Stimulated activated CD8-positive, alpha-beta memory T cell treated with anti-CD3 and anti-CD28 coated beads, Interleukin-15, amount 100 ng/mL, for 4 hours (primary cell): Measurements from ENCODE around the gene SIK2.
"Not testable (repeated sequence)": the region's sequence is repeated elsewhere in the genome, so short reads cannot be mapped to it uniquely, and the experiment has no call there.

Experiments used
- DNase-seq, 2 donors: peaks; one replicate each; pipeline ENCODE4 v3.0.0-alpha.2; 2020; ENCODE audit warnings: low read depth in 2 of 2

Gene SIK2

DNA sequence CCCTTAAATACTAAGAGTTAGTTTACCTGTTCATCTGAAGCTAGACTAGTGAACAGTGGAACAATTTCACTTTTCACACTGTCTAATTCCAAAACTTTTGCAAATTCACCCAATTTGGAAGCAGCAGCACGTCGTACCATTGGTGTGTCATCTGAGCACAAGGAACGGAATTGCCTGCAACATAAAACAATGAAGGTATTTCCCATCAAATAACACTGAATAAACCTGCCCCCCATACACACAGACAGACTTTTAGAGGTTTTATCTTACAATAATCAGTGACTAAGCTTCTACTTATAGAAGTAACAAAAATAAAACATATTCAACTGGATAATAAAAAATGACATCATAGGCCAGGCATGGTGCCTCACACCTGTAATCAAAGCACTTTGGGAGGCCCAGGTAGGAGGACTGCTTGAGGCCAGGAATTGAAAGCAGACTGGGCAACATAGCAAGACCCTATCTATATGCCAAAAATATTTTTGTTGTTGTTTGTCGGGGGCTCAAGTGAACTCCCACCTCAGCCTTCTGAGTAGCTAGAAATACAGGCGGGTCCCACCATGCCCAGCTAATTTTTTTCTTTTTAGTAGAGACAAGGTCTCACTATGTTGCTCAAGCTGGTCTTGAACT, 157.6 kb downstream of the SIK2 start:
- DNase-seq, result no peak

DNA sequence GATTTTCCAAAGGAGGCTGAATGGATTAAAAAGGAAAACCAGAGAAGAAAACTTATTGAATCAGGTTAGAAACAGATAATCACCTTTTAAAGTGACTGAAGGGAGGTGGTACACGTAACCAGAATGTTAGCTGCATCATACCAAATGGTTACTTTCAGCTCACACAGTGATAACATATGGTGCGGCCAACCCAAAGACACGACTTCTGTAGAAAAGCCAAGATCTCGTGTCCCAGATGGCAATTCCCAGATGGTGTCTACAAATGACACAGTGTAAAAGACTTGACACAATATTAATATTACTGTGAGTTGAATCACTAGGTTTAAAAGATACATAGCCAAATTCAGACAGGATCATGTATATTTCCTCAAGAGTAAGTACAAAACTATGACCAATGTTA, 158.8 kb downstream of the SIK2 start:
- no peak for DNase-seq

DNA sequence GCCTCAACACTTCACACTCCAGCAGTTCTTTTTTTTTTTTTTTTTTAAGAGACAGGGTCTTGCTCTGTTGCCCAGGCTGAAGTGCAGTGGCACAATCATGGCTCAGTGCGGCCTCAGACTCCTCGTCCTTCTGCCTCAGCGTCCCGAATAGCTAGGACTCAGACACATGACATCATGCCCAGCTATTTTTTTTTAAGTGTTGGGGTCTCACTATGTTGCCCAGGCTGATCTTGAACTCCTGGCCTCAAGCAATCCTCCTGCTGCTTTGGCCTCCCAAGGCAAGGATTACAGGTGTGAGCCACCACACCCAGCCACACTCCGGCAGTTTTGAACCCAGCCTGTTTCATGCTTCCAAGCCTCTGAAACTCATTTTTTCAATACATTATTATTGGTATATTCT, 160.3 kb downstream of the SIK2 start:
- DNase-seq, result no peak

DNA sequence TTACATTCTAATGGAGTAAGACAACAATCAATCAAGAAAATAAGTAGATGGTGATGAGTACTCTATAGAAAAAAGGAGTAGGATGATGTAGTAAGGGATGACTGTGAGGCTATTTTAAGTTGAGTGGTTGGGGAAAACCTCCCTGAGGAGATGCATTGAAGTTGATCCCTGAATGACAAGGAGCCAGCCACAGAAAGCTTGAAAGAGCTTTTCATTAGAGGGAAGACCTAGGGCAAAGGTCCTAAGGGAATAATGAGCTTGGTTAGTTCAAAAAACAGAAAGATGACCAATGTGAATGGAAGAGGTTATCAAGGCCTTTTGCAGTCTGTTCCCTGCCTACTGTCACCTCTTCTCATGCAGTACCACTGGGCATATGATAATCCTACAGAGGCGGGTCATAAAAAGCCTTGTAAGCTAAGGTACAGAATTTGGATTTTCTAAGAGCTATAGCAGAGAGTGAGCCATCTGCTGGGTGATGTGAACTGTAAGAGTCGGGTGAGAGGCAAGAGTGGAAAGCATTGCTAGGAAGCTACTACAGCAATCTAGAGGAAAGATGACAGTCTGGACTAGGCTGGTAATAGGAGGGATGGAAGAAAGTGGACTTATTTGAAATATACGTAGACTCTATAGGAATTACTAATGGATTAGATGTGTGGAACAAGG, 160.9 kb downstream of the SIK2 start:
- no peak for DNase-seq

DNA sequence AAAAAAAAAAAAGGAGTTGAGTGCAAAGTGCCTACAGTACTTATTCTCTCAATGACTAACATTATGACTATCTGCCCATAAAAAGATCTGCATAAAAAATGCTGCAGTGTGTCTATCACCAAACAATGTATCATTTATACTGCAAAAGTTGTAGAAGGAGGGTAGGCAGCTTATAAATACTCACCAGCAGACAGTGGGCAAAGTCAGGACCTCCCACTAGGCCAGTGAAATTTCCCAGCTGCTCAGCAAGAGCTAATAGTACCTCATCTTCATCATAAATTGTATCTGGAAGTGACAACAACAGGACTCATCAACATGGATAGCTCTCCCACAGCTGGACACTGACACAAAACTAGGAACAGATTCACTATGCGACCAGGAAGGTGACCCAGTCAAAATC, 162.4 kb downstream of the SIK2 start:
- no peak for DNase-seq

GRCh38 chr11:111765320-111765983, 163.2 kb downstream of the SIK2 start:
- no peak for DNase-seq

DNA sequence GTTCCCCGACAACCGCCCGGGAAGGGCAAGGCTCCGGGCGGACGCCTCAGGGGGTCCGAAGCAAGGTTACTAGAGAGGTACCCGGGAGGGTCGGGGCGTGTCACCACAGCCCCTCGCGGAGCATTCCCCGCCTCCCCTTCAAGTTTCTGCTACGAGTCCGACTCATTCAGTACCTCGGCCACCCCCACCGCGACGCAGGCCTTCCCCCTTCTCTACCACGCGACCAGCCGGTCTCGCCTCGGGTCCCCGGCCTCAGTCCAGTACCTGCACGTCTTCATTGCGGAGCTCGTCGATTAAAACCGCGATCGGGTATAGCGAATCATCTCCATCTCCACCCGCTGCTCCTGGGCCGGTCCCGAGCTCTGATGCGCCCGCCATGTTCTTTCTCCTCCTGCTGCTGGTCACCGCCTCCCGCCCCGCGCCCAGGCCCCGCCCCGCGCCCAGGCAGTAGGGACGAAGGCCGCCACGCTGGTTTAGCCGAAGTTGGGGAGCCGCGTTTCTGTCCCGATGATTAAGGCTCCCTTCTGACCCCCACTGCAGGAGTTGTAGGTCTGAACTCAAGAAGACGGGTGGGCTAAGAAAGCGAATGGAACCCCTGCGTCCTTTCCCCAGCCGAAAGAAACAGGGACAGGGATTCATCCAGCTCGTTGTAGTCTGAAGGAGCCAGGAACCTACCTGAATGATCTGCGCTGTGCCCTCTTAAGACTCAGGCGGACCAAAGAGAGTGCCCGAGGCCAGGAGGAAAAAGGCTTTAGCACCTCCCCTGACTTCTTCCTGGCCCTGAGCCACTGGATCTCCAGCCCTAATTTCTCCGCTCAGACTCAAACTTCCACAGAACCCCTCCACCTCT, 164.0 kb downstream of the SIK2 start, which contains the start of gene PPP2R1B:
Gene PPP2R1B, minus strand, starts transcription at position 406 of the 850 bp plus-strand sequence. Its CDS starts 28 bp downstream, at position 378.
- peak; percentile 27 to 47 for DNase-seq

- DNase-seq, result no peak
These were observed 164.5 kb downstream of the SIK2 start for GRCh38 chr11:111766834-111767142.

DNA sequence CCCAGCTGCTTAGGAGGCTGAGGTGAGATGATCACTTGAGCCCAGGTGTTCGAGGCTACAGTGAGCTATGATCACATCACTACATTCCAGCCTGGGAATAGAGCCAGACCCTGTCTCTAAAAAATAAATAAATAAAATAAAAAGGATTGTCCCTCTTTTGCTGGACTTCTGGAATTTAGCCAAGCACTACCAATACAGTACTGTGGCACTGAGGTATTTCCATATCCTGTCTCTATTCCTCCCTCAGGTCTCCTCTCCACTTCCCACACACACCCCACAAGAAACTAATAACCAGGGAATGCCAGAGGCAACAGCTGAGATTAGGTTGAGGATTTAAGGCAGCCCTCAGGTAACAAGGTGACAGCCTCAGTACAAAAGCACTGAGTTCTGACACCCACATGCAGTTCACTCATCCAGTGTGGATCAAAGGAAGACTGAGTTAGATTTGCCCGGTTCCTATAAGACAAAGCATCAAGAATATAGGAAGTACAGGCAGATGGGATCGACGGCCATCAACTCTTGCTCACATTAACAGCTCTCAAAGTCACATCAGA, 168.4 kb downstream of the SIK2 start:
- DNase-seq, result no peak

GRCh38 chr11:111771205-111771604, 169.0 kb downstream of the SIK2 start:
- not testable (repeated sequence) for DNase-seq

DNA sequence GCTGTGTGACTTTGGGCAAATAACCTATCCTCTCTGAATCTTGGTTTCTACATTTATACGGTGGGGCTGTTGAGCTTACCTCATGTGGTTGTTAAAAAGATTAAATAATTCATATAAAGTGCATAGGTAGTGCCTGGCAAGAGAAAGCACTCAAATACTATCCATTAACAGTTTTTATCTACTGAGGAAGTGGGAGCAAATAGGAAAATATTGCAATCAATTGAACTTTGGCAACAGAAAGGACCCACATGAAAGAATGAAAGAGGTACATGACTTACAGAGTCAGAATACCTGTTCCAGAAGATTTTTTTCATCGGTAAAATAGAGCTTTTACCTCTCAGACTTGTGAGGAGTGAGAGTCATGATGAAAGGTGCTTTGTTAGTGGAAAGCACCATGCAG, 170.3 kb downstream of the SIK2 start:
- no peak for DNase-seq

- DNase-seq, result no peak
These were observed 172.9 kb downstream of the SIK2 start for GRCh38 chr11:111774955-111775710.

- DNase-seq, result no peak
These were observed 174.3 kb downstream of the SIK2 start for GRCh38 chr11:111776398-111777093.

GRCh38 chr11:111777094-111778046, 175.1 kb downstream of the SIK2 start:
- DNase-seq, result no peak

GRCh38 chr11:111778047-111778558, 175.9 kb downstream of the SIK2 start:
- DNase-seq, result no peak

GRCh38 chr11:111779118-111779517, 176.9 kb downstream of the SIK2 start:
- DNase-seq, result no peak
